A673 (cell line): ENCODE results near the gene ALDH16A1. TPM values are rescaled to one million over a fixed set of nuclear protein-coding genes. Genes with fewer than 3 reads are reported as not detected.

Experiments used
- BruUV-seq: library from RNA; stranded (reverse); fragments of 400-500 nt; replicated peaks from 2 replicates; lab custom pipeline; 2021; lab: Mats Ljungman, UMichigan
- CTCF ChIA-PET: fragments of 300-600 bp; sonication (Branson Sonifier 250); formaldehyde crosslinking; loops from one replicate; lab custom pipeline; 2022; ENCODE audit warnings: antibody characterized with exemption; lab: Charles Lee
- POLR2A ChIA-PET: fragments of 300-600 bp; sonication (Branson Sonifier 250); formaldehyde crosslinking; loops from one replicate; lab custom pipeline; 2022; ENCODE audit warnings: antibody characterized with exemption; ENCODE audit not compliant: low non-redundant PET; lab: Charles Lee
- DNase-seq: peaks from one replicate; pipeline ENCODE4 v3.0.0-alpha.2; 2015; ENCODE audit warnings: low spot score
- H3K27ac ChIP-seq: fragments of 200-600 bp; sonication (generic); 2 replicates; pipeline ENCODE4 v1.5.1; 2016; ENCODE audit warnings: mixed run types, low read depth, mild to moderate bottlenecking, mixed read lengths, antibody characterized with exemption, low read length; ENCODE audit not compliant: poor library complexity, severe bottlenecking
- H3K27me3 ChIP-seq: fragments of 200-600 bp; sonication (generic); replicated peaks from 2 replicates; pipeline ENCODE4 v1.6.1; 2017; ENCODE audit warnings: mixed run types, low read depth, mild to moderate bottlenecking, mixed read lengths, antibody characterized with exemption, low read length; ENCODE audit not compliant: insufficient read depth, poor library complexity
- H3K36me3 ChIP-seq: fragments of 200-600 bp; sonication (generic); 2 replicates; pipeline ENCODE4 v1.6.1; 2016; ENCODE audit warnings: mixed run types, mild to moderate bottlenecking, mixed read lengths, antibody characterized with exemption, low read length; ENCODE audit not compliant: insufficient read depth, poor library complexity, severe bottlenecking
- H3K4me1 ChIP-seq: fragments of 200-600 bp; sonication (generic); 2 replicates; pipeline ENCODE4 v1.6.1; 2017; ENCODE audit warnings: mixed run types, mild to moderate bottlenecking, mixed read lengths, antibody characterized with exemption, low read length; ENCODE audit not compliant: insufficient read depth, poor library complexity, severe bottlenecking
- H3K4me3 ChIP-seq: fragments of 200-600 bp; sonication (generic); 2 replicates; pipeline ENCODE4 v1.5.1; 2016; ENCODE audit warnings: low read depth, mixed run types, mild to moderate bottlenecking, mixed read lengths, low read length; ENCODE audit not compliant: poor library complexity, severe bottlenecking
- H3K9me3 ChIP-seq: fragments of 200-600 bp; sonication (generic); 2 replicates; pipeline ENCODE4 v1.6.1; 2016; ENCODE audit warnings: mixed run types, low read depth, mild to moderate bottlenecking, mixed read lengths, antibody characterized with exemption, low read length; ENCODE audit not compliant: poor library complexity, severe bottlenecking
- EZH2 ChIP-seq: fragments of 200-600 bp; sonication (generic); IDR thresholded peaks from 2 replicates; pipeline ENCODE4 v1.6.1; 2017; ENCODE audit warnings: borderline replicate concordance, low read depth, mild to moderate bottlenecking, mixed read lengths, antibody characterized with exemption, low read length; ENCODE audit not compliant: poor library complexity, severe bottlenecking
- intact Hi-C: fragments of 100-400 bp; cut with micrococcal nuclease; formaldehyde crosslinking; loops from one replicate; pipeline ENCODE4 v1.10.0; 2022; ENCODE audit not compliant: unreplicated experiment
- total RNA-seq: library from RNA; stranded (reverse); gene quantifications from 2 replicates; pipeline ENCODE4 v1.2.3, GENCODE V29; 2021
- TF ChIP-seq, protein P1 (sequence below): fragments of 300-800, 200-600 bp; sonication (generic); conservative IDR thresholded peaks from 2 replicates; pipeline ENCODE4 v1.5.1; 2017; ENCODE audit warnings: low read depth, mild to moderate bottlenecking, antibody characterized with exemption, low read length, moderate library complexity, mixed read lengths

ALDH16A1 gene
- total RNA-seq, 1 experiment from 2014 or later, result 23.2 TPM

DNA sequence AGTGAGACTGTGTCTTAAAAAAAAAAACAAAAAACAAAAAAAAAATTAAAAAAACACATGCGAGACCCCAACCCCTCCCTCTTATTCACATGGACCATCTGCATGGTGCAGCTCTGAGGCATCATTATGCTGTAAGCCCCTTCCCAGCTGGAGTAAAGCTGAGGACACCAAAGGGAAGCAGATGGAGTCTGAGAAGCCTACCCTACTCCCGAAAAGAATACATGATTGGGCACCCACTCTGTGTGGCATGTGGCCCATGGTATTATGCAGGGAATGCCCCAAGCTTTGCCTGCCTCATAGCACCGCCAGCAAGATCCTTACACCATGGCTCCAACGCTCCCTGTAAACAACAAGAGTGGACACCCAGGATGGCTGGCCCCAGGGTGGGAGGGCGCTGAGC, 34.5 kb upstream of the ALDH16A1 start:
- no peaks in the 10 kb centered on the region for H3K9me3 ChIP-seq
- no peak overlapping the region for H3K4me3 ChIP-seq
- H3K4me1 ChIP-seq, result peaks cover 8% of the 10 kb centered on the region
- TF ChIP-seq, protein P1, sequence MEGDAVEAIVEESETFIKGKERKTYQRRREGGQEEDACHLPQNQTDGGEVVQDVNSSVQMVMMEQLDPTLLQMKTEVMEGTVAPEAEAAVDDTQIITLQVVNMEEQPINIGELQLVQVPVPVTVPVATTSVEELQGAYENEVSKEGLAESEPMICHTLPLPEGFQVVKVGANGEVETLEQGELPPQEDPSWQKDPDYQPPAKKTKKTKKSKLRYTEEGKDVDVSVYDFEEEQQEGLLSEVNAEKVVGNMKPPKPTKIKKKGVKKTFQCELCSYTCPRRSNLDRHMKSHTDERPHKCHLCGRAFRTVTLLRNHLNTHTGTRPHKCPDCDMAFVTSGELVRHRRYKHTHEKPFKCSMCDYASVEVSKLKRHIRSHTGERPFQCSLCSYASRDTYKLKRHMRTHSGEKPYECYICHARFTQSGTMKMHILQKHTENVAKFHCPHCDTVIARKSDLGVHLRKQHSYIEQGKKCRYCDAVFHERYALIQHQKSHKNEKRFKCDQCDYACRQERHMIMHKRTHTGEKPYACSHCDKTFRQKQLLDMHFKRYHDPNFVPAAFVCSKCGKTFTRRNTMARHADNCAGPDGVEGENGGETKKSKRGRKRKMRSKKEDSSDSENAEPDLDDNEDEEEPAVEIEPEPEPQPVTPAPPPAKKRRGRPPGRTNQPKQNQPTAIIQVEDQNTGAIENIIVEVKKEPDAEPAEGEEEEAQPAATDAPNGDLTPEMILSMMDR, result no peak
- TF ChIP-seq EZH2, result no peak
- no peak overlapping the region for H3K27ac ChIP-seq
- no peak for DNase-seq
- BruUV-seq, result no TSS peak
- ChIA-PET POLR2A (no interaction called here), CTCF (interaction anchor here (0.6 kb wide), 1 partner anchor 11 kb away, joined by 3 read pairs; no protein-coding TSS in a partner anchor)
- H3K27me3 ChIP-seq, result peaks cover 45% of the 10 kb centered on the region
- intact Hi-C loops, result no loop called here
- no peaks in the 10 kb centered on the region for H3K36me3 ChIP-seq

DNA sequence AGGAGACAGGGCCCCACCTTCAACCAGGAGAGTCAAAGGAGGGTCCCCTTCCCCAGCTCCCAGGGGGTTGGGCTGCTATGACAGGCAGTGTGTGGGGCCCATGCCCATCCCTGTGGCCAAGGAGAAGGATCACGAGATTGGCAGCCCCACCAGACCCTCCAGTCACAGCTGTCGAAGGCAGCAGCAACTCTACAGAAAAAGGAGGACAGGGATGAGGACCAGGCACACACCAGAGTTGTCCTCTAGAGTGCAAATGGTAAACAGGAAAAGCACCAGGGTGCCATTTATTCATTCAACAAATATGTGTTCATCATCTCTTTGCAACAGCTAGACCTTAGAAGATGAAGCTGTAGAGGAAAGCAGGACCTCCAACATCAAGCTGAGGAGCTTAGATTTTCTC, 33.9 kb upstream of the ALDH16A1 start:
- Histone ChIP-seq H3K9me3 (no peaks in the 10 kb centered on the region), H3K4me1 (peaks cover 8% of the 10 kb centered on the region), H3K27me3 (peaks cover 52% of the 10 kb centered on the region), H3K27ac (no peak overlapping the region), H3K36me3 (no peaks in the 10 kb centered on the region), H3K4me3 (no peak overlapping the region)
- no peak for DNase-seq
- intact Hi-C loops, result no loop called here
- ChIA-PET POLR2A (no interaction called here), CTCF (no interaction called here)
- no TSS peak for BruUV-seq
- TF ChIP-seq, protein P1, result no peak
- TF ChIP-seq EZH2, result no peak

DNA sequence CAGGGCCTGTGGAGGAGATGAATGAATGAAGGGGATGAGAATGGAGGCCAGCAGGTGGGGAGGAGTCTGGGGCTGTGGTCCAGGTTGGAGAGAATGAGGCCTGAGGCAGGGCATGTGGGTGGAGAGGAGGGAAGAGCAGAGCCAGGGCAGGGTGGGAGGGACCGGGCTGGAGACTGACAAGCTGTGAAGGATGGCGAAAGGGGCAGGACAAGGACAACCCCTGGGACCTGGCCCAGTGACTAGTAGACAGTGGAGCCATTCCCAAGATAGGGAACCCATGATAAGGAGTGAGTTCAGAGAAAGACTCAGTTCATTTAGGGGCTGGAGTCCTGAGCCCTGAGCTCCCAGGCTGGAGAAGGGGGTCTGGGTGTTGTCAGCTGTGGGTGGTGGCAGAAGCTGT, 32.8 kb upstream of the ALDH16A1 start:
- ChIA-PET POLR2A (no interaction called here), CTCF (no interaction called here)
- Histone ChIP-seq H3K27me3 (peaks cover 62% of the 10 kb centered on the region), H3K9me3 (no peaks in the 10 kb centered on the region), H3K4me1 (peaks cover 8% of the 10 kb centered on the region), H3K27ac (no peak overlapping the region), H3K36me3 (no peaks in the 10 kb centered on the region), H3K4me3 (no peak overlapping the region)
- DNase-seq, result no peak
- TF ChIP-seq, protein P1, result no peak
- TF ChIP-seq EZH2, result no peak
- intact Hi-C loops, result no loop called here
- BruUV-seq, result no TSS peak
